ENCODE data around the gene FOSL1. TPM values are rescaled to one million over a fixed set of nuclear protein-coding genes. Genes with fewer than 3 reads are reported as not detected.
A peak's percentile ranks its signal among the peaks of the same experiment; 100 is the strongest.

Gene FOSL1
- total and polyA plus RNA-seq, 2 of the 13 experiments (the other 11 are each of a cell fraction or from before 2014, with no cell fraction given), result 4.0 to 4.1 TPM

DNA sequence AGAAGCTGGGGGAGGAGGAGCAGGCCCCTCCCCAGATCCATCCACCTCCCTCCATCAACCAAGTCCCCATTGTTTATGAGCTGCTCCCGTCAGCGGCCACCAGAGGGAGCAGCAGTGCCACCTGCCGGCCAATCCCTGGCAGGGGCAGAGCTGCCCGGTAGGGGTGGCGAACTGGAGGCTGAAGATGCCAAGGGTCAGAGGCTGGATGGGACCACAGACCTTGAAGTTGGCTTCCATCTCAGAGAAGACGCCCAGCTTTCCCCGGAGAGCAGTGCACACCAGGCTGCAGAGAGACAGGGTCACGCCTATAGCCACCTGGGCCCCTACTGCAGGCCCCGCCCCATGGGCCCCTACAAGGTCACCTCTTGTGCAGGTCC lies 15.5 kb downstream of the FOSL1 start (continued):
- TF ChIP-seq ZNF282 (IDR thresholded peaks at IDR 0.05; ENCODE audit: partially characterized antibody), result no peak
- no peak for TF ChIP-seq SRSF4 (IDR thresholded peaks at IDR 0.05; ENCODE audit: low read depth, low read length, poor library complexity, severe bottlenecking)
- TF ChIP-seq, protein P1, sequence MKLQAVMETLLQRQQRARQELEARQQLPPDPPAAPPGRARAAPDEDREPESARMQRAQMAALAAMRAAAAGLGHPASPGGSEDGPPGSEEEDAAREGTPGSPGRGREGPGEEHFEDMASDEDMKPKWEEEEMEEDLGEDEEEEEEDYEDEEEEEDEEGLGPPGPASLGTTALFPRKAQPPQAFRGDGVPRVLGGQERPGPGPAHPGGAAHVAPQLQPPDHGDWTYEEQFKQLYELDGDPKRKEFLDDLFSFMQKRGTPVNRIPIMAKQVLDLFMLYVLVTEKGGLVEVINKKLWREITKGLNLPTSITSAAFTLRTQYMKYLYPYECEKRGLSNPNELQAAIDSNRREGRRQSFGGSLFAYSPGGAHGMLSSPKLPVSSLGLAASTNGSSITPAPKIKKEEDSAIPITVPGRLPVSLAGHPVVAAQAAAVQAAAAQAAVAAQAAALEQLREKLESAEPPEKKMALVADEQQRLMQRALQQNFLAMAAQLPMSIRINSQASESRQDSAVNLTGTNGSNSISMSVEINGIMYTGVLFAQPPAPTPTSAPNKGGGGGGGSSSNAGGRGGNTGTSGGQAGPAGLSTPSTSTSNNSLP (IDR thresholded peaks at IDR 0.05; ENCODE audit: low read depth, low read length), result no peak
- TF ChIP-seq ATF7 (IDR thresholded peaks at IDR 0.05), result no peak
- TF ChIP-seq ATF7 (CRISPR knock-in tag; IDR thresholded peaks at IDR 0.05), result no peak
- TF ChIP-seq ZNF33B (CRISPR knock-in tag; IDR thresholded peaks at IDR 0.05), result no peak
- no peak for TF ChIP-seq NCOA2 (CRISPR knock-in tag; IDR thresholded peaks at IDR 0.05)
- TF ChIP-seq, protein P2, sequence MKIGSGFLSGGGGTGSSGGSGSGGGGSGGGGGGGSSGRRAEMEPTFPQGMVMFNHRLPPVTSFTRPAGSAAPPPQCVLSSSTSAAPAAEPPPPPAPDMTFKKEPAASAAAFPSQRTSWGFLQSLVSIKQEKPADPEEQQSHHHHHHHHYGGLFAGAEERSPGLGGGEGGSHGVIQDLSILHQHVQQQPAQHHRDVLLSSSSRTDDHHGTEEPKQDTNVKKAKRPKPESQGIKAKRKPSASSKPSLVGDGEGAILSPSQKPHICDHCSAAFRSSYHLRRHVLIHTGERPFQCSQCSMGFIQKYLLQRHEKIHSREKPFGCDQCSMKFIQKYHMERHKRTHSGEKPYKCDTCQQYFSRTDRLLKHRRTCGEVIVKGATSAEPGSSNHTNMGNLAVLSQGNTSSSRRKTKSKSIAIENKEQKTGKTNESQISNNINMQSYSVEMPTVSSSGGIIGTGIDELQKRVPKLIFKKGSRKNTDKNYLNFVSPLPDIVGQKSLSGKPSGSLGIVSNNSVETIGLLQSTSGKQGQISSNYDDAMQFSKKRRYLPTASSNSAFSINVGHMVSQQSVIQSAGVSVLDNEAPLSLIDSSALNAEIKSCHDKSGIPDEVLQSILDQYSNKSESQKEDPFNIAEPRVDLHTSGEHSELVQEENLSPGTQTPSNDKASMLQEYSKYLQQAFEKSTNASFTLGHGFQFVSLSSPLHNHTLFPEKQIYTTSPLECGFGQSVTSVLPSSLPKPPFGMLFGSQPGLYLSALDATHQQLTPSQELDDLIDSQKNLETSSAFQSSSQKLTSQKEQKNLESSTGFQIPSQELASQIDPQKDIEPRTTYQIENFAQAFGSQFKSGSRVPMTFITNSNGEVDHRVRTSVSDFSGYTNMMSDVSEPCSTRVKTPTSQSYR (CRISPR knock-in tag; IDR thresholded peaks at IDR 0.05; ENCODE audit: borderline replicate concordance), result no peak
- no peak for TF ChIP-seq ZNF20 (CRISPR knock-in tag; IDR thresholded peaks at IDR 0.05)
- no peak for TF ChIP-seq SP140L (CRISPR knock-in tag; IDR thresholded peaks at IDR 0.05; ENCODE audit: borderline replicate concordance)
- TF ChIP-seq MTA3 (CRISPR knock-in tag; IDR thresholded peaks at IDR 0.05), result no peak
- TF ChIP-seq, protein P3, sequence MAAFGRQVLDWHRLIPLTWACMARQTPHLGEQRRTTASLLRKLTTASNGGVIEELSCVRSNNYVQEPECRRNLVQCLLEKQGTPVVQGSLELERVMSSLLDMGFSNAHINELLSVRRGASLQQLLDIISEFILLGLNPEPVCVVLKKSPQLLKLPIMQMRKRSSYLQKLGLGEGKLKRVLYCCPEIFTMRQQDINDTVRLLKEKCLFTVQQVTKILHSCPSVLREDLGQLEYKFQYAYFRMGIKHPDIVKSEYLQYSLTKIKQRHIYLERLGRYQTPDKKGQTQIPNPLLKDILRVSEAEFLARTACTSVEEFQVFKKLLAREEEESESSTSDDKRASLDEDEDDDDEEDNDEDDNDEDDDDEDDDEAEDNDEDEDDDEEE (CRISPR knock-in tag; IDR thresholded peaks at IDR 0.05), result no peak
- no peak for TF ChIP-seq ZNF75D (CRISPR knock-in tag; IDR thresholded peaks at IDR 0.05; ENCODE audit: borderline replicate concordance)
- no peak for TF ChIP-seq ZNF124 (CRISPR knock-in tag; IDR thresholded peaks at IDR 0.05)
- TF ChIP-seq, protein P4, sequence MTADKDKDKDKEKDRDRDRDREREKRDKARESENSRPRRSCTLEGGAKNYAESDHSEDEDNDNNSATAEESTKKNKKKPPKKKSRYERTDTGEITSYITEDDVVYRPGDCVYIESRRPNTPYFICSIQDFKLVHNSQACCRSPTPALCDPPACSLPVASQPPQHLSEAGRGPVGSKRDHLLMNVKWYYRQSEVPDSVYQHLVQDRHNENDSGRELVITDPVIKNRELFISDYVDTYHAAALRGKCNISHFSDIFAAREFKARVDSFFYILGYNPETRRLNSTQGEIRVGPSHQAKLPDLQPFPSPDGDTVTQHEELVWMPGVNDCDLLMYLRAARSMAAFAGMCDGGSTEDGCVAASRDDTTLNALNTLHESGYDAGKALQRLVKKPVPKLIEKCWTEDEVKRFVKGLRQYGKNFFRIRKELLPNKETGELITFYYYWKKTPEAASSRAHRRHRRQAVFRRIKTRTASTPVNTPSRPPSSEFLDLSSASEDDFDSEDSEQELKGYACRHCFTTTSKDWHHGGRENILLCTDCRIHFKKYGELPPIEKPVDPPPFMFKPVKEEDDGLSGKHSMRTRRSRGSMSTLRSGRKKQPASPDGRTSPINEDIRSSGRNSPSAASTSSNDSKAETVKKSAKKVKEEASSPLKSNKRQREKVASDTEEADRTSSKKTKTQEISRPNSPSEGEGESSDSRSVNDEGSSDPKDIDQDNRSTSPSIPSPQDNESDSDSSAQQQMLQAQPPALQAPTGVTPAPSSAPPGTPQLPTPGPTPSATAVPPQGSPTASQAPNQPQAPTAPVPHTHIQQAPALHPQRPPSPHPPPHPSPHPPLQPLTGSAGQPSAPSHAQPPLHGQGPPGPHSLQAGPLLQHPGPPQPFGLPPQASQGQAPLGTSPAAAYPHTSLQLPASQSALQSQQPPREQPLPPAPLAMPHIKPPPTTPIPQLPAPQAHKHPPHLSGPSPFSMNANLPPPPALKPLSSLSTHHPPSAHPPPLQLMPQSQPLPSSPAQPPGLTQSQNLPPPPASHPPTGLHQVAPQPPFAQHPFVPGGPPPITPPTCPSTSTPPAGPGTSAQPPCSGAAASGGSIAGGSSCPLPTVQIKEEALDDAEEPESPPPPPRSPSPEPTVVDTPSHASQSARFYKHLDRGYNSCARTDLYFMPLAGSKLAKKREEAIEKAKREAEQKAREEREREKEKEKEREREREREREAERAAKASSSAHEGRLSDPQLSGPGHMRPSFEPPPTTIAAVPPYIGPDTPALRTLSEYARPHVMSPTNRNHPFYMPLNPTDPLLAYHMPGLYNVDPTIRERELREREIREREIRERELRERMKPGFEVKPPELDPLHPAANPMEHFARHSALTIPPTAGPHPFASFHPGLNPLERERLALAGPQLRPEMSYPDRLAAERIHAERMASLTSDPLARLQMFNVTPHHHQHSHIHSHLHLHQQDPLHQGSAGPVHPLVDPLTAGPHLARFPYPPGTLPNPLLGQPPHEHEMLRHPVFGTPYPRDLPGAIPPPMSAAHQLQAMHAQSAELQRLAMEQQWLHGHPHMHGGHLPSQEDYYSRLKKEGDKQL (CRISPR knock-in tag; IDR thresholded peaks at IDR 0.05; ENCODE audit: low read depth), result no peak
- TF ChIP-seq MIER2 (CRISPR knock-in tag; IDR thresholded peaks at IDR 0.05), result 0 out of 2 replicates have a peak, but pooled peaks have one; percentile 33
- TF ChIP-seq ZNF619 (CRISPR knock-in tag; IDR thresholded peaks at IDR 0.05), result no peak
- no peak for TF ChIP-seq ZNF253 (CRISPR knock-in tag; IDR thresholded peaks at IDR 0.05; ENCODE audit: borderline replicate concordance)
- TF ChIP-seq LCORL (IDR thresholded peaks at IDR 0.05), result no peak
- no peak for TF ChIP-seq LCORL (CRISPR knock-in tag; IDR thresholded peaks at IDR 0.05)
